GM13977 (cell line): Measurements from ENCODE around the gene TBC1D24.

Experiments
- DNase-seq: peaks from one replicate; pipeline ENCODE4 v3.0.0; 2012; ENCODE audit warnings: low spot score
- CTCF ChIP-seq: IDR thresholded peaks from 2 replicates; pipeline ENCODE4 v1.5.1; 2012; ENCODE audit warnings: mild to moderate bottlenecking, control low read depth; ENCODE audit not compliant: insufficient read depth; ENCODE audit errors: extremely low read depth, missing control alignments
- in situ Hi-C: fragments of 300-500 bp; cut with MboI; formaldehyde crosslinking; loops from one replicate; pipeline ENCODE4 v1.12.0; 2022; ENCODE audit warnings: low sequenced_read_pairs, low pct_unique_long_range_greater_than_20kb, mixed read lengths, inconsistent platforms; ENCODE audit not compliant: unreplicated experiment

TBC1D24 gene

GRCh38 chr16:2500918-2501750 is 26.2 kb downstream of the TBC1D24 start:
- in situ Hi-C loops, result no loop called here
- DNase-seq, result peak; percentile 90
- peak; percentile 99 for TF ChIP-seq CTCF

DNA sequence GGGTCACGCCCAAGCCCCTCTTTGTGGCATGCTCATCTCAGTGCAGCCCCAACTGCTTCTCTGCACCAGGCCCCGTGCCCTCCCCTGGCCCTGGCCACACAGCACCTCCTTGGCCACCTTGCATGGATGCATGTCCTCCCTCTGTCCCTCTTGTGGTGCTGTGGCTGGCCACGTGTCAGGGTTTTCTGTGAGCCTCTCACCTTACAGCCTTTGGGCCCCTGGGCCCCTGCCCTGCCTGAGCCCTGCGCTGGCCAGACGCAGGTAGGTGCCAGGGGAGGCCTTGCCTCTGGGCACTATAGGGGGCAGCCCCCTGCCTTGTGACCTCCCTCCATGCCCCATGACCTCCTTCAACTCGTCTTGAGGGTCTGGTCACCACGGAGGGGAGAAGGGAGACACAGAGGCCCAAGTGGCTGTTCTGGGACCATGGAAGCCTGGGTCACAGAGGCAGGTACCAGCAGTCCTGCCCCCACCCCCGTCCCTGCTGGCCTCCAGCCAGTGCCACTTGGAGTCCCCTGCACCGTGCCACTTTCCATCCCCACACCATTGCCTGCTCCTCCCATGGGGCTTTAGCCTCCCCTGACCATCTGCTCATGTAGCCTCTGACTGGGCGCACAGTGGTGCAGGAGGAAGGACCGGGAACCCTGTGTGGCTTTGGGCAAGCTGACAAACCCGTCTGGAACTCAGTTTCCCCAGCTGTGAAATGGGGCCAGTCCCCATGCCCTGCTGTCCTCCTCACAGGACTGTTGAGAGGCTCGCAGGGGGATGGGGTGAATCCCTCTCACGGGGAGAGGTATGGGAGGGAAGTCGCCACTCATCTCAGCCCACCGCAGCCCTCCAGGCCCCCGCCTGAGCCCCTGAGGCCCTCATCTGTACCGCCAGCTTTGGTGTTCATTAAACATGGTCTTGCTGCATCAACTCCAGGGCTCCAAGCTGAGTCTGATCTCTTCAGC is 27.3 kb downstream of the TBC1D24 start:
- DNase-seq, result no peak
- TF ChIP-seq CTCF, result no peak
- in situ Hi-C loops, result no loop called here

- in situ Hi-C loops, result no loop called here
- no peak for TF ChIP-seq CTCF
- DNase-seq, result no peak
Measured at GRCh38 chr16:2505695-2506094, 30.8 kb downstream of the TBC1D24 start.

GRCh38 chr16:2507052-2507659 is 32.2 kb downstream of the TBC1D24 start:
- in situ Hi-C loops, result no loop called here

GRCh38 chr16:2507665-2508064 is 32.7 kb downstream of the TBC1D24 start:
- no peak for DNase-seq
- no peak for TF ChIP-seq CTCF
- in situ Hi-C loops, result no loop called here

More at GRCh38 chr16:2507052-2507659, 32.2 kb downstream of the TBC1D24 start:
- peak; percentile 16 for TF ChIP-seq CTCF
- DNase-seq, result peak; percentile 81

GRCh38 chr16:2508722-2509400 is 33.9 kb downstream of the TBC1D24 start:
- no peak for TF ChIP-seq CTCF
- in situ Hi-C loops, result no loop called here
- DNase-seq, result no peak
